Measurements from ENCODE around the gene MAX. TPM values are rescaled to one million over a fixed set of nuclear protein-coding genes. Genes with fewer than 3 reads are reported as not detected.

Gene MAX
- total RNA-seq, 1 experiment from 2014 or later, result 41.4 TPM

DNA sequence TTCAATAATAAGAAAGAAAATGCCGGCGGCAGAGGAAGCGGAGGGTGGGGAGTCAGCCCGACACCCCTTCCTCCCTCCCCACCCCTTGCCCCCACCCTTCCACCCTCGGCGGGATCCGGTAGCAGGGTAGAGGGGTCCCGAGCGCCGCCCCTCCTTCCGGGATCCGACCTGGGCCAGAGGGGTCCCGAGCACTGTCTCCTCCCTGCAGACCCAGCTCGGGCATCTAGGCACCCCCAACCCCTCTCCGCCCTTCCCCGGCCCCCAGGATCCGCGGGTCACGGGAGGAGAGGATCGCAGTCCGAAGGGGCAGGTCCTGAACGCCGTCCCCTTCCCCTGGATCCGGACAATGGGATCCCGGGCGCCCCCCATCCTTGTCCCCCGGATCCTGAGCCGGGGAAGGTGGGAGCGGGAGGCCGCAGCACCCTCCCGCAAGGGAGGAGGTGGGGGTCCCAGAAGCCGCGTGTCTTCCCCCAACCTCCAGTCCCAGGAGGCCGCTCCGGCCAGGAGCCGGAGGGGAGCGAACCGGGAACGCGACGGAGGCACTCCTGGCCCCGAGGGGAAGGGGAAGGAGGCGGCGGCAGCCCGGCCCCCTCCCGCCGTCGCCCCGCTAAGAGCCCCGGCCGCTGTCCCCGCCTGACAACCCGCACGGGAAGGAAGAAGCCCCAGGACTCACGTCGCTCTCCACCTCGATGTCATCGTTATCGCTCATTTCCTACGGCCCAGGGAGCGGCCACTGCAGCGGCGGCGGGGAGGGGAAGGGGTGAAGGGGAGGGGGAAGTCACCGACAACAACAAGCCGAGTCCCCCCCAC, 481 bp downstream of the MAX start:
- intact Hi-C loops (cut with micrococcal nuclease; ENCODE audit: unreplicated experiment), result no loop called here
- DNase-seq (ENCODE audit: low read depth, low spot score), result no peak
- H3K9me3 ChIP-seq (ENCODE audit: control insufficient read depth, insufficient read depth, low read depth, low read length), result no peaks in the 10 kb centered on the region
- H3K27ac ChIP-seq (ENCODE audit: low read length), result peak overlapping the region; percentile 65; the same call in 1 of the 2 replicates
- peaks cover 6% of the 10 kb centered on the region for H3K36me3 ChIP-seq (ENCODE audit: control insufficient read depth, insufficient read depth, low read length)
- peaks cover 6% of the 10 kb centered on the region; the same call in 1 of the 2 replicates for H3K4me1 ChIP-seq (ENCODE audit: control insufficient read depth, insufficient read depth, low read length)
- in situ Hi-C loops (cut with HindIII; ENCODE audit: low pct_unique_long_range_greater_than_20kb, low sequenced_read_pairs), result no loop called here
- POLR2A ChIA-PET, result interaction anchor here (0.6 kb wide), 1 partner anchor 694 kb away, joined by 8 read pairs; no protein-coding TSS in a partner anchor
- 0 out of 2 replicates have a peak, but pooled peaks have one; percentile 41 for TF ChIP-seq SIN3A (IDR thresholded peaks at IDR 0.05; ENCODE audit: borderline replicate concordance, insufficient read depth, low read depth, low read length)
- TF ChIP-seq POLR2AphosphoS5 (IDR thresholded peaks at IDR 0.05; ENCODE audit: low read depth, low read length), result no peak
- H3K27me3 ChIP-seq (ENCODE audit: control insufficient read depth, insufficient read depth, low read length), result no peaks in the 10 kb centered on the region
- no TSS peak for BruUV-seq (replicated peaks)
- peak overlapping the region; percentile 68 to 78 for H3K4me3 ChIP-seq (ENCODE audit: low read depth in 2 of 2, low read length in 2 of 2)
- CTCF ChIA-PET, result interaction anchor here (0.6 kb wide), 2 partner anchors 15 to 122 kb away, joined by 3 to 6 read pairs; no protein-coding TSS in a partner anchor
- ATAC-seq, result no peak; the same call in 1 of the 2 replicates

DNA sequence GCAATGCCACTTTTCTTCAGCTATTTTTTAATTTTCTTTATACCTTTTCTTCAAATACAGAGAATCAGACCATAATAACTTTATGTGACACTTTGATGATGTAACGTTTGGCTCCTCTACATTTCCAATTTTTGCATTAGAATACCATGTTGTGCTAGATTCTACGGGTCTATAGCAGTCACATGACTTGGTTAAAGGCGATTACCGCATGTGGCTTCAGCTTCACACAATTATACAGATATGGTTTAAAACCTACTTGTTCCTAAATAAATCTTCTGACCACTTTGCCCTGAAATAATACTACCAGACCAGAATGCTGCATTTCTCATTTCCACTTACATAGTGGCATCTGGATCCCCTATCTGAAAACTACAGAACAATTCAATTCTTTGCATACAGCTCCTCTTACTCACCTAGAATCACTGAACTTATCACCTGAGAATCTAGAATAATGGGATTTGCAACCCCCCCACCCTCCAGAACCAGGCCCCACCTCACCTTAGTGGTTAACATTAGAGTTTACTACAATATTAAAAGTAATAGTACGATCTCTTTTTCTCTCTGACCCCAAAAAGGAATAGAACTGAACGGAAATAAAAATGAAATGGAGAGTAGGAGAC, 1.3 kb downstream of the MAX start:
- no peak for DNase-seq (ENCODE audit: low read depth, low spot score)
- ChIA-PET CTCF (no interaction called here), POLR2A (no interaction called here)
- ATAC-seq, result no peak
- TSS peak; percentile 69 for BruUV-seq (replicated peaks)
- Histone ChIP-seq H3K9me3 (ENCODE audit: control insufficient read depth, insufficient read depth, low read depth, low read length) (no peaks in the 10 kb centered on the region), H3K36me3 (ENCODE audit: control insufficient read depth, insufficient read depth, low read length) (peaks cover 6% of the 10 kb centered on the region), H3K4me3 (ENCODE audit: low read depth in 2 of 2, low read length in 2 of 2) (peak overlapping the region; percentile 68 to 78), H3K27me3 (ENCODE audit: control insufficient read depth, insufficient read depth, low read length) (no peaks in the 10 kb centered on the region), H3K4me1 (ENCODE audit: control insufficient read depth, insufficient read depth, low read length) (peaks cover 6% of the 10 kb centered on the region; the same call in 1 of the 2 replicates), H3K27ac (ENCODE audit: low read length) (no peak overlapping the region; the same call in 1 of the 2 replicates)
- intact Hi-C loops (cut with micrococcal nuclease; ENCODE audit: unreplicated experiment), result no loop called here
- in situ Hi-C loops (cut with HindIII; ENCODE audit: low pct_unique_long_range_greater_than_20kb, low sequenced_read_pairs), result no loop called here
- TF ChIP-seq TCF7L2 (IDR thresholded peaks at IDR 0.05; ENCODE audit: low read depth, low read length), result no peak
- TF ChIP-seq, protein P1, sequence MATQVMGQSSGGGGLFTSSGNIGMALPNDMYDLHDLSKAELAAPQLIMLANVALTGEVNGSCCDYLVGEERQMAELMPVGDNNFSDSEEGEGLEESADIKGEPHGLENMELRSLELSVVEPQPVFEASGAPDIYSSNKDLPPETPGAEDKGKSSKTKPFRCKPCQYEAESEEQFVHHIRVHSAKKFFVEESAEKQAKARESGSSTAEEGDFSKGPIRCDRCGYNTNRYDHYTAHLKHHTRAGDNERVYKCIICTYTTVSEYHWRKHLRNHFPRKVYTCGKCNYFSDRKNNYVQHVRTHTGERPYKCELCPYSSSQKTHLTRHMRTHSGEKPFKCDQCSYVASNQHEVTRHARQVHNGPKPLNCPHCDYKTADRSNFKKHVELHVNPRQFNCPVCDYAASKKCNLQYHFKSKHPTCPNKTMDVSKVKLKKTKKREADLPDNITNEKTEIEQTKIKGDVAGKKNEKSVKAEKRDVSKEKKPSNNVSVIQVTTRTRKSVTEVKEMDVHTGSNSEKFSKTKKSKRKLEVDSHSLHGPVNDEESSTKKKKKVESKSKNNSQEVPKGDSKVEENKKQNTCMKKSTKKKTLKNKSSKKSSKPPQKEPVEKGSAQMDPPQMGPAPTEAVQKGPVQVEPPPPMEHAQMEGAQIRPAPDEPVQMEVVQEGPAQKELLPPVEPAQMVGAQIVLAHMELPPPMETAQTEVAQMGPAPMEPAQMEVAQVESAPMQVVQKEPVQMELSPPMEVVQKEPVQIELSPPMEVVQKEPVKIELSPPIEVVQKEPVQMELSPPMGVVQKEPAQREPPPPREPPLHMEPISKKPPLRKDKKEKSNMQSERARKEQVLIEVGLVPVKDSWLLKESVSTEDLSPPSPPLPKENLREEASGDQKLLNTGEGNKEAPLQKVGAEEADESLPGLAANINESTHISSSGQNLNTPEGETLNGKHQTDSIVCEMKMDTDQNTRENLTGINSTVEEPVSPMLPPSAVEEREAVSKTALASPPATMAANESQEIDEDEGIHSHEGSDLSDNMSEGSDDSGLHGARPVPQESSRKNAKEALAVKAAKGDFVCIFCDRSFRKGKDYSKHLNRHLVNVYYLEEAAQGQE (IDR thresholded peaks at IDR 0.05; ENCODE audit: insufficient read depth in 1 of 2, low read depth in 2 of 2, low read length in 1 of 2), result no peak
- no peak for TF ChIP-seq POLR2AphosphoS5 (IDR thresholded peaks at IDR 0.05; ENCODE audit: low read depth, low read length)
- TF ChIP-seq SIN3A (IDR thresholded peaks at IDR 0.05; ENCODE audit: borderline replicate concordance, insufficient read depth, low read depth, low read length), result no peak
- TF ChIP-seq, protein P2, sequence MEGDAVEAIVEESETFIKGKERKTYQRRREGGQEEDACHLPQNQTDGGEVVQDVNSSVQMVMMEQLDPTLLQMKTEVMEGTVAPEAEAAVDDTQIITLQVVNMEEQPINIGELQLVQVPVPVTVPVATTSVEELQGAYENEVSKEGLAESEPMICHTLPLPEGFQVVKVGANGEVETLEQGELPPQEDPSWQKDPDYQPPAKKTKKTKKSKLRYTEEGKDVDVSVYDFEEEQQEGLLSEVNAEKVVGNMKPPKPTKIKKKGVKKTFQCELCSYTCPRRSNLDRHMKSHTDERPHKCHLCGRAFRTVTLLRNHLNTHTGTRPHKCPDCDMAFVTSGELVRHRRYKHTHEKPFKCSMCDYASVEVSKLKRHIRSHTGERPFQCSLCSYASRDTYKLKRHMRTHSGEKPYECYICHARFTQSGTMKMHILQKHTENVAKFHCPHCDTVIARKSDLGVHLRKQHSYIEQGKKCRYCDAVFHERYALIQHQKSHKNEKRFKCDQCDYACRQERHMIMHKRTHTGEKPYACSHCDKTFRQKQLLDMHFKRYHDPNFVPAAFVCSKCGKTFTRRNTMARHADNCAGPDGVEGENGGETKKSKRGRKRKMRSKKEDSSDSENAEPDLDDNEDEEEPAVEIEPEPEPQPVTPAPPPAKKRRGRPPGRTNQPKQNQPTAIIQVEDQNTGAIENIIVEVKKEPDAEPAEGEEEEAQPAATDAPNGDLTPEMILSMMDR (IDR thresholded peaks at IDR 0.05), result no peak
